Retinal pigment epithelial cell (primary cell): ENCODE results near the gene KIFC1.
"Not testable (repeated sequence)": the region's sequence is repeated elsewhere in the genome, so short reads cannot be mapped to it uniquely, and the experiment has no call there.

Experiments
- DNase-seq: peaks from one replicate; pipeline ENCODE4 v3.0.0-alpha.2; 2010; ENCODE audit warnings: low read depth
- H3K4me3 ChIP-seq: 2 replicates; pipeline ENCODE4 v1.5.1; 2011; ENCODE audit warnings: mild to moderate bottlenecking, low read length, control low read depth, moderate library complexity
- CTCF ChIP-seq: conservative IDR thresholded peaks from 2 replicates; pipeline ENCODE4 v1.5.1; 2011; ENCODE audit warnings: low read depth, low read length, control low read depth, inconsistent platforms

KIFC1 gene

GRCh38 chr6:33373960-33374910, 17.4 kb upstream of the KIFC1 start:
- TF ChIP-seq CTCF = no peak
- no peak overlapping the region for H3K4me3 ChIP-seq
- DNase-seq = no peak

- no peak for TF ChIP-seq CTCF
- peak; percentile 69 for DNase-seq
- no peak overlapping the region for H3K4me3 ChIP-seq
These were observed 16.4 kb upstream of the KIFC1 start for GRCh38 chr6:33375143-33375671.

- no peak for TF ChIP-seq CTCF
- DNase-seq = no peak
- H3K4me3 ChIP-seq = no peak overlapping the region
These were observed 14.5 kb upstream of the KIFC1 start for GRCh38 chr6:33377171-33377570.

GRCh38 chr6:33379184-33379583, 12.4 kb upstream of the KIFC1 start:
- not testable (repeated sequence) for DNase-seq, H3K4me3 ChIP-seq

- DNase-seq = no peak
- no peak overlapping the region for H3K4me3 ChIP-seq
- TF ChIP-seq CTCF = no peak
These were observed 11.2 kb upstream of the KIFC1 start for GRCh38 chr6:33380272-33380981.

- H3K4me3 ChIP-seq = no peak overlapping the region
- DNase-seq = no peak
- TF ChIP-seq CTCF = no peak
These were observed 8.0 kb upstream of the KIFC1 start for GRCh38 chr6:33383427-33384185.

- no peak for DNase-seq
- peak; percentile 55 for TF ChIP-seq CTCF
- H3K4me3 ChIP-seq = no peak overlapping the region
These were observed 7.0 kb upstream of the KIFC1 start for GRCh38 chr6:33384581-33385020.
